ENCODE data around the gene SZT2.

DNA sequence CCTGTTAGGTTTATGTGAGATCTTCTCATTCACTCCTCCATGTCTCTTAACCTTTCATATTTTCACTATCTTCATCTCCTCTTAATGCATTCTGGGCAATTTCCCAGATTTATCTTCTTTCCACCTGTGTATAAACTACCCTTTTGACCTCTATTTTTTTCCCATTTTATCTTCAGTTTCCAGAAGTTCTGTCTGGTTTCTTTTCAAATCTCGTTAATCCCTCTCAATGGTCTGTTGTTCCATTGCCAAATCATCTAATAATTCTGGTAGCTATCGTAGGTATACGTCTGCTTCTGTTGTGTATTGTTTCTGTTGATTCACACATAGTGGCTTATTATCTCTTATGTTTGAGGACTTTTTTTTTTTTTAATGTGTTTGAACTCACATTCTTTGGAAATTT is 89.7 kb downstream of the SZT2 start:
- TF ChIP-seq, protein P1, sequence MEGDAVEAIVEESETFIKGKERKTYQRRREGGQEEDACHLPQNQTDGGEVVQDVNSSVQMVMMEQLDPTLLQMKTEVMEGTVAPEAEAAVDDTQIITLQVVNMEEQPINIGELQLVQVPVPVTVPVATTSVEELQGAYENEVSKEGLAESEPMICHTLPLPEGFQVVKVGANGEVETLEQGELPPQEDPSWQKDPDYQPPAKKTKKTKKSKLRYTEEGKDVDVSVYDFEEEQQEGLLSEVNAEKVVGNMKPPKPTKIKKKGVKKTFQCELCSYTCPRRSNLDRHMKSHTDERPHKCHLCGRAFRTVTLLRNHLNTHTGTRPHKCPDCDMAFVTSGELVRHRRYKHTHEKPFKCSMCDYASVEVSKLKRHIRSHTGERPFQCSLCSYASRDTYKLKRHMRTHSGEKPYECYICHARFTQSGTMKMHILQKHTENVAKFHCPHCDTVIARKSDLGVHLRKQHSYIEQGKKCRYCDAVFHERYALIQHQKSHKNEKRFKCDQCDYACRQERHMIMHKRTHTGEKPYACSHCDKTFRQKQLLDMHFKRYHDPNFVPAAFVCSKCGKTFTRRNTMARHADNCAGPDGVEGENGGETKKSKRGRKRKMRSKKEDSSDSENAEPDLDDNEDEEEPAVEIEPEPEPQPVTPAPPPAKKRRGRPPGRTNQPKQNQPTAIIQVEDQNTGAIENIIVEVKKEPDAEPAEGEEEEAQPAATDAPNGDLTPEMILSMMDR (IDR thresholded peaks at IDR 0.05; ENCODE audit: insufficient read depth, low read length, poor library complexity, severe bottlenecking), result no peak
- TF ChIP-seq EZH2phosphoT487 (conservative IDR thresholded peaks at IDR 0.05; ENCODE audit: low read length), result no peak

All from SU-DHL-6 (cell line).